HG02970 (cell line): ENCODE results near the gene PPP1R9B.

Source experiments
- ATAC-seq: cut with Tn5 transposase; IDR thresholded peaks from one replicate; pipeline ENCODE4 v1.9.1; 2021; ENCODE audit warnings: mild to moderate bottlenecking, moderate library complexity, moderate number of reproducible peaks; ENCODE audit not compliant: unreplicated experiment, low FRiP score

Gene PPP1R9B

GRCh38 chr17:50111673-50112655 lies 38.5 kb downstream of the PPP1R9B start:
- no peak for ATAC-seq

DNA sequence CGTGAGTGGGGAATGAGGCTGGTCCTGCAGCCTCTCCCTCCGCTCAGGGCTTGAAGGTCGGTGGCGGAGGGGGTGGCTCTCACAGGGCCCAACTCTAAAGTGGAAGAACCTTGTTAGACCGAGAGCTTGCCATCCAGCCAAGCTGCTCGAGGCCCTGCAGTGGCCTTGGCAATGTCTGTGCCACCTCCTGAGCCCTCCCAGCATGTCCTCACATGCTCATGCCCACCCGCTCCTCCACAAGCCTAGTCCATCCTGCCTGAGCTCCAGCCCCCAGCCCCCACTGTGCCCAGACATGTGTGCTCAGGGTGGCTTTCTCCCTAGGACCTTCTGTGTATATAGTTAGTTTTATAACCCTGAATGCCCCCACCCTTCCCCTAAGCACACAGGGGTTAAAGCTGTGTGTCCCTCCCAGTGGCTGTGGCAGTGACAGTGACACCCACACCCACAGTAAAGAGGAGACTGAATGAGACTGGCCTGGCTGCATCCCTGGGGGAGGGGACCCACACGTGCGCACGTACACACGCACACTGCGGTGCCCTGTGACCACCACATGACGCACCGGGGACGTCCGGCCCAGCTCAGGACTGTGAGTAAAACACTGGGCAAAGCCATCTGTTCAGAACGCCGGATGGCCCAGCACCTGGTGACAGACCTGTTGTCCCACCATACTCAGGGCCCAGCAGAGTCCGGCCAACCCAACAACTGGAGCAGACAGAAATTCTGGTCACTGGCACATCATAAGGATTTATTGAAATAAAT lies 39.7 kb downstream of the PPP1R9B start:
- no peak for ATAC-seq

GRCh38 chr17:50109785-50110184 lies 40.7 kb downstream of the PPP1R9B start:
- no peak for ATAC-seq

DNA sequence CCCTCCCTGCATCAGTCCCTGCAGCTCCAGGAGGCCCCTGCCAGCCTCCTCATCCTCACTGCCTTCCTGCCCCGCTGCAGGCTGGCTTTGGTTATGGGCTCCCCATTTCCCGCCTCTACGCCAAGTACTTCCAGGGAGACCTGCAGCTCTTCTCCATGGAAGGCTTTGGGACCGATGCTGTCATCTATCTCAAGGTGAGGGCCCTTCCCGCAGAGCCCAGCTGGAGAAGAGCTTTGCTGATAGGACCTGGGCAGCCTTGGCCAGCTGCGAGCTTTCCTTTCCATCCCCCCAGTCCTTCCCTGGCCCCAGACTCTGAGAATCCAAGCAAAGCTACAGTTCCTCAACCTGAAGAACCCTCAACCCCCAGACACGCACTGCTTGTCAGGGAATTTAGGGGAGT lies 41.3 kb downstream of the PPP1R9B start:
- ATAC-seq, result no peak

DNA sequence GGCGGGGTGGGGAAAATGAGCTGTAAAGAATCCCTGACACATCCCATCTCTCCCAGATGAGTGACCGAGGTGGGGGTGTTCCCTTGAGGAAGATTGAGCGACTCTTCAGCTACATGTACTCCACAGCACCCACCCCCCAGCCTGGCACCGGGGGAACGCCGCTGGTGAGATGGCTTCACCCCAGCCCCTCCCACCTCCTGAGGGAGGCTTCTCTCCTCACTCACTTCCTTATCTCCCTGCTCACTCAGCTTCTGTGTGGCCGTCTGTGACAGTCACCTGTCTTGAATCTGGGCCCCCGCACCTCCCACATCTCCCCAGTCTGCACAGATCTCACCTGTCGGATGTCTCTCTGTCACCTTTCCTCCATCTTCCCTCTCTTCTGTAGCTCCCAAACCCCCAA lies 41.9 kb downstream of the PPP1R9B start:
- no peak for ATAC-seq

DNA sequence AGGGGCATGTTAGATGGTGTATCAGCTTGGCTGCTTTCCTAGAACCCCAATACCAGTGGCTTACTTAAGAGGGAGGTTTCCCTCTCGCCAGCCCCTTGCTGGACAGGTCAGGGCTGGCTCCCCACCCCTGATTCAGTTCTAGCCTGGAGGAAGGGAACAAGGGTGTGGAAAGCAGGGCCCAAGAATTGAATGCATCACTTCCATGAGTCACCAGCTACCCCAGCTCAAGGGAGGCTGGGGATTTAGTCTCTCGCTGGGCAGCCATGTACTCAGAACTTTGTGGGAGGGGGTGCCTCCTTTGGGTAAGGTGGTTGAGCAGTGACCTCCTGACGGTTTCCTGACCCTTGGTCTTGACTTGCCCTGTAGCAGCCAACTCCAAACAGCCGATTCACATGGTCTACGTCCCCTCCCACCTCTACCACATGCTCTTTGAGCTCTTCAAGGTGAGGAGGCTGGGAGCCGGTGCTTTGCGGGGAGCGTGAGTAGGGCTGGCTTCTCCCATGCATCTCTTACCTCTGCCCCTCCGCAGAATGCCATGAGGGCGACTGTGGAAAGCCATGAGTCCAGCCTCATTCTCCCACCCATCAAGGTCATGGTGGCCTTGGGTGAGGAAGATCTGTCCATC lies 42.6 kb downstream of the PPP1R9B start:
- no peak for ATAC-seq

- ATAC-seq, result no peak
Observed at GRCh38 chr17:50106393-50107131, 43.9 kb downstream of the PPP1R9B start.

DNA sequence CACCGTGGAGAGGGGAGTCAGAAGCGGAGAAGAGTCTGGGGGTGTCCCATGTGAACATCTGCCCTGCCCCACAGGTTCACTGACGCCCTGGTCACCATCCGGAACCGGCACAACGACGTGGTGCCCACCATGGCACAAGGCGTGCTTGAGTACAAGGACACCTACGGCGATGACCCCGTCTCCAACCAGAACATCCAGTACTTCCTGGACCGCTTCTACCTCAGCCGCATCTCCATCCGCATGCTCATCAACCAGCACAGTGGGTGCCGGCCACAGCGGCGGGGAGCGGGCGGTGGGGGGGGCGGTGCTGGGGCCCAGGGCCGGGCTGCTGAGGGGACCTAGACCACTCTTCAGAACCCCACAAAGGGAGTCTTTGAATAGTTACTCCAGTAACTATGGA lies 44.7 kb downstream of the PPP1R9B start:
- ATAC-seq, result no peak

GRCh38 chr17:50103941-50104340 lies 46.5 kb downstream of the PPP1R9B start:
- ATAC-seq, result no peak

DNA sequence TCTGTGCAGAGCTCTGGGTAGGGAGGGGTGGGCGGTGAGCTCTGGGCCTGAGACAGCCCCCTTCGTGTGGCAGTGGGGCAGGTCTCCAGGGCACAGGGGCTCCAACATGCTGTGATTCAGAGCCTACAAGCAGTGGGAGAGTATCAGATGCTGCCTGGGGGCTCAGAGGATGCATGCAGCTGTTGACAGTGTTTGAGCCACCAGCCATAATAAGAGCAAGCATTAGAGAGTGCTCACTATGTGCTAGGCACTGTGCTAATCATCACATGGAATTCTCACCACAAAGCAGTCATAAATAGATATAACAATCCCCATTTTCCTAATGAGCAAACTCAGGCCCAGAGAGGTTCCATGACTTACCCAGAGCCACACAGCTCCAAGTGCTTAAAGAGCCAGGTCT lies 47.2 kb downstream of the PPP1R9B start:
- no peak for ATAC-seq

DNA sequence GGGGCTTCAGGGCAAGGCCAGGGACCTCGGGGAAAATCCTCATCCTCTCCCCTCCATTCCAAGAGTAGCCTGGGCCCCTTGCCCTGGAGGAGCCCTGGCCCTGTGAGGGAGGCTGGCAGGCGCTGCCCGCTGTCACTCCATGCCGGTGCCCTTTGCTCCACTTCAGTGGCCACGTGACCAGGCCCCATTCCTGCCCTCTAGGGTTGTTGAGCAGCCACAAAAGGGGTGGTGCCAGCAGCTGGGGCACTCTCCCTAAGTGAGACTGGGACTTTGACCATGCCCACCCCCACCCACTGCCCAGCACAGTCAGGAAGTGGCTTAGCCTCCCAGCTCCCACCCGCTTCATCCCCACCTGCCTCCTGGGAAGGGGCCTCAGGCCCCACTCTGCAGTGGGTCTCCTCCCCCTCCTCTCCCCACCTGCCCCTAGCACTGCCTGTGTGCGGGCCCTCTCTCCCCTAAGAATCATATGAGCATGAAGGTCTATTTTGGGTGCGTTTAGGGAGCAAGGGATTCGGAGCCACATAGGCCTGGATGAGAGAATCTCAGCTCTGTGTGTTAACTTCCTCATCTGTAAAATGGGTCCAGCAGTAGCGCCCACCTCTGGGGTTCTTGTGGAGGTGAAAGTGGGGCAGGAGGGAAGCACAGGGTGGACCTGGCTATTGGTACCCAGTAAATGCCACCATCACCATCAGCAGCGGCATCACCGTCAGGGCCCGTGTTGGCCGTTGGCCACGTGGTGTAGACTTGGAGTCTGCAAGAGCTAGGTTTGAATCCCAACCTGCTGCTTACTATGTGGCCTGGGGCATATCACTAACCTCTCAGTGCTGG lies 48.1 kb downstream of the PPP1R9B start:
- ATAC-seq, result no peak

DNA sequence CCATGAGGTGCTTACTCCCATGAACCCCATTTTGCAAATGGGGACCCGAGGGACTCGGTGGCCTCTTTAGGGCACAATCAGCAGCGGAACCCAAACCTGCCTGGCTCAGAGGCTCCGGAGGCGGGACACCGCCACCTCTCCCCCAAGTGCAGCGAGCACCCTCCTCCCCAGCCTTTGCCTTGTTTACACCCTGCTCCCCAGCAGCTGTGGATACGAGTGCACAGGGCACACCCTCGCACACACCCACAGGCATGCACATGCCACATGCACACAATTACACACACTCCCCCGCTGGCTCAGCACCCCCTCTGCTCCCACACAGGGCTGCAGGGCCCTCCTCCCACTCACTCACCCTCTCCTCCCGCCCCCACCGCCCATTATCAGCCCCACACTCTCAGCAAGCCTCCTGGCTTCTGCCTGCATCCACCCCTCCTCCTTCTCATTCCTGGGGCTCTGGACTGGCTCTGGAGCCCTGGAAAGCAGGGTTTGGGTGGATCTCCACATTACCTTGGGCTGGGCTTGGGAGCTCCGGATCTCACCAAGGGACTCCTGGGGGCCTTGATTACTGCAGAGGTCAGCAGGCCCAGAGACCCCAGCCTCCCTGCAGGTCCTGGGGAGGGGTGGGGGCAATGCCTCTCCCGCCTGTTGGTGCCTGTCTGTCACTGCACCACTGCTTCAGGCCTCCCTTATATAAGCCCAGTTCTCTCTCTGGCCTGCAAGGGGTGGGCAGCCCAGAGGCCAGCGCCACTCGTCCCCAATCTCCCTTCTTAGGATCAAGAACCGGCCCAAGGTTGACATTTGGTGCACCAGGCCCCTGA lies 48.9 kb downstream of the PPP1R9B start:
- ATAC-seq, result no peak

GRCh38 chr17:50100921-50101345 lies 49.5 kb downstream of the PPP1R9B start:
- no peak for ATAC-seq

DNA sequence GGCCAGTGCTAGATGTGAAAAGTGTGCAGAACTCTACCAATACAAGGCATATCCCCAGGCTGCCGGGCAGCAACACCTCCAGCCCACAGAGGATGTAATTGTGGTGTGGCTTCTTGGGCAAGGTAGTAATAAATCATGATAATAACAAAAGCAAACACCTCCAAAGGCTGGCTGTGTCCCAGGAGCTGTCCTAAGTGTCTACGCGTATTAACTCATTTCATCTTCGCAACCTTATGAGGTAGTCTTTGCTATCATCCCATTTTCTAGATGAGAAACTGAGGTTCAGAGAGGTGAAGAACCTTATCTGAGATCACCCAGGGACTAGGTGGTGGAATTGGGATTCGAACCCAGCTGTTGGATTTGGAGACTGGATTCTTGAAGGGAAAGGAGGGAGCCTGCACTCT lies 50.0 kb downstream of the PPP1R9B start:
- no peak for ATAC-seq

DNA sequence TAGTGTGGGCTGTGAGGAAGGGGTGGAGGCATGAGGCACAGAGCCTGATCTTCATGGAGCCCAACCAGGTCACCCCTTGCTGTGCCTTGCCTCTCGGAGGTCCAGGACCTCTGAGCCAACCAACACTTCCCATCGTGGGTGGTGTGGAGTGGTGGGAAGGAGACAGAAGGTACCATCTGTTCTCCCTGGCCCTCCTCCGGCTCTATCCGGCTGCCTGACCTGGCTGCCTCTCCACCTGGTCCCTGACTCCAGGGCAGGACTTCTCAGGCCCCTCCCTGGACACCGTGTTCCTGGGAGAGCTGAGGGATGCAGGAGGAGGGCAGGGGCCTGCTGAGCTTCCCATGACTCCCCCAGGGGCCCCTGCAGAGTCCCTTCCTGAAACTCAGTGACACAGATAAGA lies 51.5 kb downstream of the PPP1R9B start:
- no peak for ATAC-seq

DNA sequence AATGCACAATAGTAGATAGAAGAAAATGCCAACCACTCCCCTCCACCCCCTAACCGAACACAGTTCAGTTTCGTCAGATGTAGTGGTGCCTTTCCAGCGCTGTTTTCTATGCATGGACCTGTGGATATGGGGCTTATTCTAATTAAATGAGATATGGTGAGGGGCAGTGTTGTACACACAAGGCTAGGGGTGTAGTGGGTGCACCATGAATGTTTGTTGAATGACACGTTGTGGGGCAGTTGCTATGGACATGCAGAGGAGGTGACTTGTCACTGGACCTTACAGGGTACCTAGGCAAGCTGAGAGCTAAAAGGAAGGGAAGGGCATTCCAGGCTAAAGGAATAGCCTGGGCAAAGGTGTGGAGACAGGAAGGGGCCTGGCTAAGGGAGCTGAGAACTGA lies 51.9 kb downstream of the PPP1R9B start:
- ATAC-seq, result no peak

GRCh38 chr17:50097926-50098325 lies 52.6 kb downstream of the PPP1R9B start:
- no peak for ATAC-seq

GRCh38 chr17:50097455-50097854 lies 53.0 kb downstream of the PPP1R9B start:
- ATAC-seq, result no peak

- no peak for ATAC-seq
Observed at GRCh38 chr17:50096758-50097157, 53.7 kb downstream of the PPP1R9B start.
